GM12878 (cell line): Measurements from ENCODE around the gene NBPF11. TPM values are rescaled to one million over a fixed set of nuclear protein-coding genes. Genes with fewer than 3 reads are reported as not detected.
"Not testable (repeated sequence)": the region's sequence is repeated elsewhere in the genome, so short reads cannot be mapped to it uniquely, and the experiment has no call there.

Experiments used
- ATAC-seq: fragments of 200-7000 bp; cut with Tn5 transposase; 3 replicates; pipeline ENCODE4 v1.9.1; 2020; ENCODE audit warnings: mild to moderate bottlenecking, moderate library complexity
- BruUV-seq: library from RNA; stranded (reverse); fragments of 400-500 nt; replicated peaks from 2 replicates; lab custom pipeline; 2021; lab: Mats Ljungman, UMichigan
- CTCF ChIA-PET: fragments of 300-600 bp; sonication (Branson Sonifier 250); formaldehyde crosslinking; extraction: SDS; loops from one replicate; lab custom pipeline; 2021; ENCODE audit warnings: inconsistent platforms; lab: Yijun Ruan, JAX
- POLR2A ChIA-PET: fragments of 350-600 bp; formaldehyde crosslinking; extraction: SDS; loops from one replicate; lab custom pipeline; 2021; ENCODE audit warnings: inconsistent platforms; lab: Charles Lee
- RAD21 ChIA-PET: fragments of 300-600 bp; sonication (Branson Sonifier 250); formaldehyde crosslinking; loops from one replicate; lab custom pipeline; 2023; ENCODE audit warnings: antibody characterized with exemption; ENCODE audit not compliant: unreplicated experiment; lab: Charles Lee
- SMC1A ChIA-PET: fragments of 300-600 bp; sonication (Branson Sonifier 250); formaldehyde crosslinking; loops from one replicate; lab custom pipeline; 2023; ENCODE audit not compliant: unreplicated experiment, uncharacterized antibody; lab: Charles Lee
- DNase-seq: peaks from one replicate; pipeline ENCODE4 v3.0.0-alpha.2; 2011; ENCODE audit warnings: low read depth, low spot score
- FAIRE-seq: peaks from 3 replicates; lab custom pipeline; 2011; peaks lifted over from hg19 to GRCh38; lab: Jason Lieb, UNC
- H2AFZ ChIP-seq: 2 replicates; pipeline ENCODE4 v1.6.0; 2011; ENCODE audit warnings: low read depth, low read length, control low read depth; ENCODE audit not compliant: control insufficient read depth
- H3K27ac ChIP-seq: 2 replicates; pipeline ENCODE4 v1.5.1; 2011; ENCODE audit warnings: control low read depth; ENCODE audit not compliant: control insufficient read depth, insufficient read depth
- H3K27me3 ChIP-seq, 2 experiments: replicated peaks in 1 of 2; 2 replicates each; pipeline versions ENCODE4 v1.6.0 to v1.6.1; 2011; ENCODE audit warnings: low read length in 1 of 2; ENCODE audit not compliant: control insufficient read depth in 2 of 2, insufficient read depth in 2 of 2
- H3K36me3 ChIP-seq, 2 experiments: 2 replicates each; pipeline ENCODE4 v1.5.1; 2011; ENCODE audit warnings: low read length in 1 of 2; ENCODE audit not compliant: control insufficient read depth in 2 of 2, insufficient read depth in 2 of 2
- H3K4me1 ChIP-seq: 2 replicates; pipeline ENCODE4 v1.6.1; 2011; ENCODE audit warnings: mild to moderate bottlenecking, low read length, moderate library complexity, mixed read lengths; ENCODE audit not compliant: control insufficient read depth, insufficient read depth
- H3K4me2 ChIP-seq: 2 replicates; pipeline ENCODE4 v1.6.0; 2011; ENCODE audit warnings: control low read depth; ENCODE audit not compliant: control insufficient read depth, insufficient read depth
- H3K4me3 ChIP-seq: fragments of 200-600 bp; sonication (generic); 2 replicates; pipeline ENCODE4 v1.5.1; 2016
- H3K79me2 ChIP-seq: 2 replicates; pipeline ENCODE4 v1.6.0; 2011; ENCODE audit warnings: low read length; ENCODE audit not compliant: control insufficient read depth, insufficient read depth
- H3K9ac ChIP-seq: 2 replicates; pipeline ENCODE4 v1.8.0; 2011; ENCODE audit warnings: low read length, control low read depth, mixed read lengths; ENCODE audit not compliant: control insufficient read depth, insufficient read depth
- H3K9me3 ChIP-seq: replicated peaks from 3 replicates; pipeline ENCODE4 v1.5.1; 2011; ENCODE audit warnings: mild to moderate bottlenecking, low read length; ENCODE audit not compliant: control insufficient read depth, insufficient read depth
- H4K20me1 ChIP-seq: 2 replicates; pipeline ENCODE4 v1.6.0; 2011; ENCODE audit not compliant: control insufficient read depth, insufficient read depth
- WGBS: methylation state at CpG from one replicate; pipeline ENCODE4 v1.1.6; 2016; ENCODE audit warnings: low lambda C conversion rate; ENCODE audit not compliant: insufficient replicate concordance, insufficient coverage; ENCODE audit errors: missing lambda C conversion rate; 5-methylcytosine and 5-hydroxymethylcytosine counted together
- in situ Hi-C: fragments of 300-500 bp; cut with MboI; formaldehyde crosslinking; loops from 9 replicates; pipeline ENCODE4 v1.14.3; 2018; ENCODE audit warnings: mixed read lengths
- intact Hi-C: fragments of 100-400 bp; cut with micrococcal nuclease; formaldehyde crosslinking; loops from one replicate; pipeline ENCODE4 v1.14.2; 2022; ENCODE audit not compliant: unreplicated experiment
- polyA plus RNA-seq, 11 experiments: library from polyadenylated mRNA; depleted of rRNA in 4 of 11; unstranded in 6 of 11; stranded (reverse) in 5 of 11; fragments of >200 nt; fragmentation: Nextera tagmentation in 4 of 11; fragmentation: Illumina TruSeq in 1 of 11; extraction: Ambion mirVana in 4 of 11; extraction: Trizol in 1 of 11; gene quantifications; 1 replicate in 1 of 11; 2 replicates in 10 of 11; pipeline versions ENCODE4 v1.2.1 to v1.2.3, GENCODE V29; 2011 to 2016; ENCODE audit warnings: inconsistent platforms in 2 of 11, missing spikeins in 2 of 11, low read depth in 1 of 11
- small RNA-seq: library from RNA; depleted of rRNA; stranded (forward); fragments of <200 nt; gene quantifications from one replicate; pipeline ENCODE3, GENCODE V24; 2014
- total RNA-seq, 4 experiments: library from RNA; depleted of rRNA in 3 of 4; stranded (reverse); fragments of >200 nt in 3 of 4; fragmentation: Illumina TruSeq in 1 of 4; extraction: Trizol in 1 of 4; gene quantifications; 2 replicates each; pipeline versions ENCODE4 v1.2.1 to v1.2.3, GENCODE V29; 2013 to 2021

Gene NBPF11
- total and polyA plus RNA-seq, 10 of the 15 experiments (the other 5 are each of a cell fraction or from before 2014, with no cell fraction given) = 1.2 to 14.3 (median 4.9) TPM

- H3K36me3 ChIP-seq, H3K4me2 ChIP-seq, H3K79me2 ChIP-seq, in situ Hi-C loops, RAD21 ChIA-PET, BruUV-seq, SMC1A ChIA-PET, ATAC-seq, FAIRE-seq, intact Hi-C loops, H3K4me1 ChIP-seq, CTCF ChIA-PET, H2AFZ ChIP-seq, H3K4me3 ChIP-seq, H3K9me3 ChIP-seq, DNase-seq, H4K20me1 ChIP-seq, H3K9ac ChIP-seq, POLR2A ChIA-PET, H3K27ac ChIP-seq, H3K27me3 ChIP-seq: not testable (repeated sequence)
- 100% methylated on average over 2 of the region's 5 CpGs for WGBS
Observed at GRCh38 chr1:148057384-148057783, 94.7 kb downstream of the NBPF11 start.

Small RNA genes within 50 kb of the gene (small RNA-seq; reads per million reads assigned to genes)
- not detected for gene RNA5SP57

Other genes with a start within 250 kb of the NBPF11 start
- not detected in 2 replicates for gene GJA8, start 249.5 kb downstream of the NBPF11 start, total RNA-seq (2014; rRNA removed)
- not detected in 2 replicates for gene GJA8, start 249.5 kb downstream of the NBPF11 start, total RNA-seq (2014; rRNA removed; fragmentation: Illumina TruSeq; extraction: Trizol)
- gene GJA8, start 249.5 kb downstream of the NBPF11 start, total RNA-seq (2021) = not detected in 2 replicates
- not detected in 2 replicates for gene GJA8, start 249.5 kb downstream of the NBPF11 start, polyA plus RNA-seq (2011; rRNA removed)
- gene GJA8, start 249.5 kb downstream of the NBPF11 start, polyA plus RNA-seq (2014; fragmentation: Illumina TruSeq; extraction: Trizol) = not detected in 2 replicates
- gene GJA8, start 249.5 kb downstream of the NBPF11 start, polyA plus RNA-seq (2014; fragmentation: Nextera tagmentation; extraction: Ambion mirVana) = not detected
- gene GJA8, start 249.5 kb downstream of the NBPF11 start, polyA plus RNA-seq (2014; rRNA removed) = not detected in 2 replicates
- gene GJA8, start 249.5 kb downstream of the NBPF11 start, polyA plus RNA-seq (2016; fragmentation: Nextera tagmentation; extraction: Ambion mirVana) = not detected
- gene GPR89B, start 223.9 kb downstream of the NBPF11 start, total RNA-seq (2014; rRNA removed) = 15.2 and 21.2 TPM in 2 replicates
- gene GPR89B, start 223.9 kb downstream of the NBPF11 start, total RNA-seq (2014; rRNA removed; fragmentation: Illumina TruSeq; extraction: Trizol) = 17.5 and 19.4 TPM in 2 replicates
- gene GPR89B, start 223.9 kb downstream of the NBPF11 start, total RNA-seq (2021) = 14.2 and 16.4 TPM in 2 replicates
- gene GPR89B, start 223.9 kb downstream of the NBPF11 start, polyA plus RNA-seq (2011; rRNA removed) = 28.9 and 37.0 TPM in 2 replicates
- 20.1 and 23.9 TPM in 2 replicates for gene GPR89B, start 223.9 kb downstream of the NBPF11 start, polyA plus RNA-seq (2014; fragmentation: Illumina TruSeq; extraction: Trizol)
- gene GPR89B, start 223.9 kb downstream of the NBPF11 start, polyA plus RNA-seq (2014; fragmentation: Nextera tagmentation; extraction: Ambion mirVana) = 1 to 10 TPM; 7.5 to 9.0 TPM
- gene GPR89B, start 223.9 kb downstream of the NBPF11 start, polyA plus RNA-seq (2014; rRNA removed) = 11.7 and 15.4 TPM in 2 replicates
- 10 to 100 TPM; 16.8 to 19.8 TPM for gene GPR89B, start 223.9 kb downstream of the NBPF11 start, polyA plus RNA-seq (2016; fragmentation: Nextera tagmentation; extraction: Ambion mirVana)